ENCODE results near the gene C11orf71.

GRCh38 chr11:114449845-114450244, 49.5 kb upstream of the C11orf71 start:
- TF ChIP-seq FOXK2 (IDR thresholded peaks at IDR 0.05) (no peak), BHLHE40 (IDR thresholded peaks at IDR 0.05; ENCODE audit: borderline replicate concordance) (no peak), FOXM1 (IDR thresholded peaks at IDR 0.05; ENCODE audit: borderline replicate concordance) (no peak), TARDBP (IDR thresholded peaks at IDR 0.05) (no peak), NFRKB (IDR thresholded peaks at IDR 0.05) (no peak), LEF1 (IDR thresholded peaks at IDR 0.05; ENCODE audit: borderline replicate concordance) (no peak), ZNF384 (IDR thresholded peaks at IDR 0.05) (no peak), SUZ12 (IDR thresholded peaks at IDR 0.05) (no peak), ELF4 (IDR thresholded peaks at IDR 0.05) (no peak)

All from HEK293T (cell line).